Transverse colon (tissue), 4 donors: ENCODE measurements around the gene PACRG.

Source experiments
- POLR2A ChIP-seq: fragments of 450-650 bp; IDR thresholded peaks from one replicate; pipeline ENCODE4 v1.6.1; 2016; ENCODE audit warnings: antibody characterized with exemption, mild to moderate bottlenecking, moderate library complexity
- POLR2AphosphoS5 ChIP-seq, 3 donors: sonication (generic); formaldehyde crosslinking; IDR thresholded peaks; one replicate each; pipeline ENCODE4 v1.6.1; 2016; ENCODE audit warnings: antibody characterized with exemption in 3 of 3
- TF ChIP-seq, protein P1 (sequence below), 5 experiments: fragments of 200-600 bp in 3 of 5; fragments of 450-650 bp in 2 of 5; sonication (generic) in 3 of 5; IDR thresholded peaks; 1 replicate in 2 of 5; 2 replicates in 3 of 5; pipeline ENCODE4 v1.5.1; 2016 to 2017; ENCODE audit warnings: antibody characterized with exemption in 5 of 5, inconsistent platforms in 3 of 5, mild to moderate bottlenecking in 2 of 5, moderate library complexity in 1 of 5

DNA sequence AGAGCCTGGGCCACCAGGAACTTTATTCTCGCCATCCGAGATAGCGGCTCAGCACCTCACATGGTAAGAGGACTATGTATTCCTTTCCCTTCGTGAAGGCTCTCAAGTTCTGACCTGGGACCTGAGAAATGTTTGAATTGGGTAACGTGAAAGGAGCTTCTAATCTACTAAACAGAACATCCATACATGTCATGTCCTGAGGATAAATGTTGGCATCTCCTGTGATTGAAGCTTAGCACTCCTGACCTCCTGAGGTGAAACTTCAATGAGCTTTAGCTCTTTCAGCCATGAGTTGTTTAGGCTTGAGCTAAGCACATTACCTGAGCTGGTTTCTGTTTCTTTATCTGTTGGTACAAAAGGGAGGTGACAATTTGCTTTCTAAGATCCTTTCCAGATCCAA lies 280.9 kb downstream of the PACRG start:
- TF ChIP-seq POLR2A, result no peak
- TF ChIP-seq POLR2AphosphoS5 (IDR thresholded peaks at IDR 0.05), result no peak
- TF ChIP-seq, protein P1, sequence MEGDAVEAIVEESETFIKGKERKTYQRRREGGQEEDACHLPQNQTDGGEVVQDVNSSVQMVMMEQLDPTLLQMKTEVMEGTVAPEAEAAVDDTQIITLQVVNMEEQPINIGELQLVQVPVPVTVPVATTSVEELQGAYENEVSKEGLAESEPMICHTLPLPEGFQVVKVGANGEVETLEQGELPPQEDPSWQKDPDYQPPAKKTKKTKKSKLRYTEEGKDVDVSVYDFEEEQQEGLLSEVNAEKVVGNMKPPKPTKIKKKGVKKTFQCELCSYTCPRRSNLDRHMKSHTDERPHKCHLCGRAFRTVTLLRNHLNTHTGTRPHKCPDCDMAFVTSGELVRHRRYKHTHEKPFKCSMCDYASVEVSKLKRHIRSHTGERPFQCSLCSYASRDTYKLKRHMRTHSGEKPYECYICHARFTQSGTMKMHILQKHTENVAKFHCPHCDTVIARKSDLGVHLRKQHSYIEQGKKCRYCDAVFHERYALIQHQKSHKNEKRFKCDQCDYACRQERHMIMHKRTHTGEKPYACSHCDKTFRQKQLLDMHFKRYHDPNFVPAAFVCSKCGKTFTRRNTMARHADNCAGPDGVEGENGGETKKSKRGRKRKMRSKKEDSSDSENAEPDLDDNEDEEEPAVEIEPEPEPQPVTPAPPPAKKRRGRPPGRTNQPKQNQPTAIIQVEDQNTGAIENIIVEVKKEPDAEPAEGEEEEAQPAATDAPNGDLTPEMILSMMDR (IDR thresholded peaks at IDR 0.05), result no peak
